ENCODE results near the gene PRAC2.

The PRAC2 gene

GRCh38 chr17:48734333-48735061, 11.5 kb downstream of the PRAC2 start:
- no peak for DNase-seq

GRCh38 chr17:48735062-48735351, 12.0 kb downstream of the PRAC2 start:
- no peak for DNase-seq

GRCh38 chr17:48737330-48738043, 14.5 kb downstream of the PRAC2 start:
- no peak for DNase-seq

- no peak for DNase-seq
Observed at GRCh38 chr17:48738424-48738802, 15.4 kb downstream of the PRAC2 start.

- no peak for DNase-seq
Observed at GRCh38 chr17:48738803-48739526, 16.0 kb downstream of the PRAC2 start.

- DNase-seq, result no peak
Observed at GRCh38 chr17:48740537-48740936, 17.6 kb downstream of the PRAC2 start.

- no peak for DNase-seq
Observed at GRCh38 chr17:48745381-48746275, 22.6 kb downstream of the PRAC2 start.

- no peak for DNase-seq
Observed at GRCh38 chr17:48746916-48747444, 24.0 kb downstream of the PRAC2 start.

- no peak for DNase-seq
Observed at GRCh38 chr17:48747445-48748363, 24.7 kb downstream of the PRAC2 start.

GRCh38 chr17:48748718-48749566, 26.0 kb downstream of the PRAC2 start:
- no peak for DNase-seq

- DNase-seq, result peak; percentile 28
Observed at GRCh38 chr17:48749621-48750553, 26.9 kb downstream of the PRAC2 start.

GRCh38 chr17:48751172-48751571, 28.2 kb downstream of the PRAC2 start:
- DNase-seq, result peak; percentile 47

- no peak for DNase-seq
Observed at GRCh38 chr17:48751733-48752398, 28.9 kb downstream of the PRAC2 start.

- no peak for DNase-seq
Observed at GRCh38 chr17:48752399-48753288, 29.7 kb downstream of the PRAC2 start.

- DNase-seq, result no peak
Observed at GRCh38 chr17:48753794-48754499, 31.0 kb downstream of the PRAC2 start.

GRCh38 chr17:48754500-48755261, 31.7 kb downstream of the PRAC2 start:
- no peak for DNase-seq
